ENCODE measurements around the gene SPSB2.
A peak's percentile ranks its signal among the peaks of the same experiment; 100 is the strongest.

Gene SPSB2

DNA sequence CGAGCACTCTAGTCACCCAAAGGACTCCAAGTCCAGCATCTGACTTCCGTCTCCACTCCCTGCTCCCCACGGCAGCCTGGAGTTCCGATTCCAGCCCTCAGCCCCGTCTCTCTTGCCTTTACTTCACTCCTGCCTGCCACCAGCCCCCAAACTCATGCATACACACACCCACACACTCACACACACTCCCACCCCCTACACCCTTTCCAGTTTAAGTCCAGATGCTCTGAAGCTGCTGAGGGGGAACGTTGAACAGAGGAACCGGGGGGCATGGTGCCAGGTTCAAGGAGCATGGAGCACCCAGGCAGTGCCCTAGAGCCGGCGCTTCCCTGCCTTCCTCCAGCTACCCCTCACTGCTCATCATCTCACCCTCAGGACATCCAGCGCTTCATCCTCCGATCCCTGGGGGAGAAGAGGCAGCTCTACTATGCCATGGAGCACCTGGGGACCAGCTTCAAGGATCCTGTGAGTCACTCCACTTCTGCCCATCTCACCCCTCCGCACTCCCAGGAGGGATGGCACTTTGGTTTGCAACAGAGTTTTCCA, 41.6 kb downstream of the SPSB2 start:
- no peak for DNase-seq (ENCODE audit: low read depth in 2 of 2)

DNA sequence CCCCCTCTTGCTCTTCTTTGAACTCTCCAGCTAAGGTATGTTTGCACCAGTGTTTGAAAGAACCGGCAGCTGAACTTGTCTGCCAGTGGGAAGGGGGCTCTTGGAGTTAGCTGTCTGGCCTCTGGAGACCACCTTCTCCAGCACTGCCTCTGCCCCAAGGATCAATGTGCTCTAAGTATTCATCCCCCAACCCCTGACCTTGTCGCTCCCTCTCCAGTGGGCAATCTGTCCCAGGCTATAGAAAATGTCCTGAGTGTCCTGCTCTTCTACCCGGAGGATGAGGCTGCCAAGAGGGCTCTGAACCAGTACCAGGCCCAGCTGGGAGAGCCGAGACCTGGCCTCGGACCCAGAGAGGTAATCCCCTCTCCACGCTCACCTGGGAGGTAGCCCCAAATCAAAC, 42.1 kb downstream of the SPSB2 start:
- no peak for DNase-seq (ENCODE audit: low read depth in 2 of 2)

DNA sequence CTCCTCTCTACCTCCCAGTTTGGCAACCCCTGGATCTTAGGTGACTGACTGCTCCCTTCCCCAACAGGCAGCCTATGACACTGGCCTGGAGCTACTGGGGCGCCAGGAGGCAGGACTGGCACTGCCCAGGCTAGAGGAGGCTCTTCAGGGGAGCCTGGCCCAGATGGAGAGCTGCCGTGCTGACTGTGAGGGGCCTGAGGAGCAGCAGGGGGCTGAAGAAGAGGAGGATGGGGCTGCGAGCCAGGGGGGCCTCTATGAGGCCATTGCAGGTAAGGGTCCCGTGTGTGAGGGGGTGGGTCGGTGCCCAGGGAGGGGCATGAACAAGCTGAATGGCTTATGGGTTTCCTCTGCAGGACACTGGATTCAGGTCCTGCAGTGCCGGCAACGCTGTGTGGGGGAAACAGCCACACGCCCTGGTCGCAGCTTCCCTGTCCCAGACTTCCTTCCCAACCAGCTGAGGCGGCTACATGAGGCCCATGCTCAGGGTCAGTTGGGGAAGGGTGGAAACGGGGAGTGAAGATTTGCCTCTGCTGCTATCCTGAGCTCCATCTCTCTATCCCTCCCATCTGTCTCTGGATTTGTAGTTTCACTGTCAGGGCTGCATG, 42.7 kb downstream of the SPSB2 start:
- DNase-seq (ENCODE audit: low read depth in 2 of 2) = no peak

DNA sequence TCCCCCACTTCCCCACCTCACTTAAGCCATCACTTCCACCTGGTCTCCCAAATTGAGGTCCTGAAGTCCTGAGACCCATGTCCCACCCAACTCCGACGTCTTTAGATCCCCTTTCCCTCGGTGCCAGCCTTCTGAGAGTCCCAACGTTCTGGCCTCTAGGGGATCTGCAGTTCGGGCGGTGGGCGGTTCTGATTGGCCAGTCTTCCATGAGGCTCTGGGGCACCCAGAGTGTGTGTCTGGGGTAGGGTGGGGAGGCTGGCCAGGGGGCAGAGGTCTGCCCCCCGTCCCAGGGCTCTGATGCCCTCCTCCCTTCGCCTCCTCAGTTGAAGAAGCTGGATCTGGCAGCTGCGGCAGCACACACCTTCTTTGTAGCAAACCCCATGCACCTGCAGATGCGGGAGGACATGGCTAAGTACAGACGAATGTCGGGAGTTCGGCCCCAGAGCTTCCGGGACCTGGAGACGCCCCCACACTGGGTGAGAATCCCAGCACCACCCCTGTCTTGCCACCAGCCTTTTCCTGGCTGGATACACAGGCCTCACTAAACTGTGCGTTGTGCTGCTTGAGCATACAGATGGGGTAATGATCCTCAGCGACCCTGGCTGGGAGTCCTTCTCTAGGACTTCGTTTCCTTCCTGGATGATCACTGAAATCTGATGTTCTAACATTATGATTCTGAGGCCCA, 43.4 kb downstream of the SPSB2 start:
- no peak for DNase-seq (ENCODE audit: low read depth in 2 of 2)

DNA sequence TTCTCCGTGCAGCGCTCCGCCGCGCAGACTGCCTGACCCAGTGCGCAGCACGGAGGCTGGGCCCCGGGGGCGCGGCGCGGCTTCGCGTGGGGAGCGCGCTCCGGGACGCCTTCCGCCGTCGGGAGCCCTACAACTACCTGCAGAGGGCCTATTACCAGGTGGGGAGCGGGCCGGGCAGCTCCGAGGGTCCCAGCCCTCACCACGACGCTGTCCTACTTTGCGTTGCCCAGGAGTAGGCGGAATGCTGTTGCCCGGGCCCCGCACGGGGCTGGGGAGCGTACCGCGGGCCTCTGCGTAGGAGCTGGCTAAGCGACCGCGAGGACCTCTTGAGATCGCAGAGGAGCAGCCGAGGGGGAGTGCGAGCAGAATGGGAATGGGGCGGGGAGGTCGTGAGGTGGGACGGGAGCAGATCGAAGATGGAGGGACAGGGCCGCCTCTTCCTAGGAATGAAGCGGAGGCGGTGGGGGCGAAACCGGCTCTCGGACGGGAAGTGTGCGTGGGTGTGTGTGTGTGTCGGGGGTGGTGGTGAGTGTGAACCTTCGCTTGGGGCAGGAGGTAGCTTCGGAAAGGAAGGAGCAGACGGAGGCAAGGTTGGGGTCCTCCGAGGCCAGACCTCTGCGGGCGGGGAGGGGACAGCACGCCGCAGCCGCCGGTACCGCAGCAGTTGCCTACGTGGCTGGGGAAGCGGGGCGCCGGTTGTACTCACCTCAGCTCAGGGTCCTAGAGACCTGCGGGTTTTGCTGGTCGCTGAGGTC, 44.1 kb downstream of the SPSB2 start:
- DNase-seq (ENCODE audit: low read depth in 2 of 2) = no peak

DNA sequence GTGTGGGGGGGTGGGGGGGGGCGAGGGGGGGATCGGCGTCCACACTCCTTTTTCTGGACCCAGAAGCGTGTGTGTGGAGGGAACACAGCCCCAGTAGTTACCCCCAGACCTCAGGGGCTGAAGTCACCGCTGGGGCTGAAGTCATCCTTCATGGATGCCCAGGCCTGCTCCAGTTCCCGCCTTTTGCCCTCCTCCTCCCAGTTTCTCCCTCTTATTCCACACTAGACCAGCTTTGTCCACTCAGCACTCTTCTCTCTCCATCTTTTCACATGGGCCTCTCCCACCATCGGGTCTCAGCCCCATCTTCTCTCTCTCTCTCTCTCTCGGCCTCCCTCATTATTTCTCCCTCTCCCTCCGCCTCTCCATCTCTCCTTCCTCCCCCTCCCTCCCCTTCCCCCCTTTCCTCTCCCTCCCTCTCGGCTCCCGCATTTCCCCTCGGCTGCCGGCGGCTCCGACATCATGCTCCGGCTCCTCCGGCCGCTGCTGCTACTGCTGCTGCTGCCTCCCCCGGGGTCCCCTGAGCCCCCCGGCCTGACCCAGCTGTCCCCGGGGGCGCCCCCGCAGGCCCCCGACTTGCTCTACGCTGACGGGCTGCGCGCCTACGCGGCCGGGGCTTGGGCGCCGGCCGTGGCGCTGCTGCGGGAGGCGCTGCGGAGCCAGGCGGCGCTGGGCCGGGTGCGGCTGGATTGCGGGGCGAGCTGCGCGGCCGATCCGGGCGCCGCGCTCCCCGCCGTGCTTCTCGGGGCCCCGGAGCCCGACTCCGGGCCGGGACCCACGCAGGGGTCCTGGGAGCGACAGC, 44.9 kb downstream of the SPSB2 start, which contains the start of gene P3H3:
P3H3 (plus strand) TSS at position 426 of the 799 bp plus-strand sequence; CDS start at position 460, 34 bp downstream.
- no peak for DNase-seq (ENCODE audit: low read depth in 2 of 2)

DNA sequence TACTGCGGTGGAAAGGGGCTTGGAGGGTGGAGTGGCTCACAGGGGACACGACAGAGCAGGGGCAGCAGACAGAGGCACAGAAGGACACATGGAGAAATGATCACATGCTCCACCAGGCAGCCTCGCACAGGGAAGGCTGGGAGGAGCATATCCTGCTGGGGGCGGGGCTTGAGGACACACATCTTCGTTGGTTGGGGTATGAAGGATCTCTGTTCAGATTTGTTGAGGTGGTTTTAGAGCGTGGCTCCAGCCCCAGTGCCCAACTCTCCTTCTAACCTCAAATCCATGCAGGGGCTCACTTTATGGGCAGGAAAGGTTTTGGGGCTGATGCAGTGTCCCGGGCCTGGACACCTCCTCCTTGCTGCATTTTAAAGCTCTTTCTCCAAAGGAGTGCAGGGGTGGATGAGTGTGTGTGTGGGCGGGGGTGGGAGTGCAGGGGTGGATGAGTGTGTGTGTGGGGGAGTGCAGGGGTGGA, 45.6 kb downstream of the SPSB2 start:
- DNase-seq (ENCODE audit: low read depth in 2 of 2) = peak in 1 of 2 donors; percentile 11

DNA sequence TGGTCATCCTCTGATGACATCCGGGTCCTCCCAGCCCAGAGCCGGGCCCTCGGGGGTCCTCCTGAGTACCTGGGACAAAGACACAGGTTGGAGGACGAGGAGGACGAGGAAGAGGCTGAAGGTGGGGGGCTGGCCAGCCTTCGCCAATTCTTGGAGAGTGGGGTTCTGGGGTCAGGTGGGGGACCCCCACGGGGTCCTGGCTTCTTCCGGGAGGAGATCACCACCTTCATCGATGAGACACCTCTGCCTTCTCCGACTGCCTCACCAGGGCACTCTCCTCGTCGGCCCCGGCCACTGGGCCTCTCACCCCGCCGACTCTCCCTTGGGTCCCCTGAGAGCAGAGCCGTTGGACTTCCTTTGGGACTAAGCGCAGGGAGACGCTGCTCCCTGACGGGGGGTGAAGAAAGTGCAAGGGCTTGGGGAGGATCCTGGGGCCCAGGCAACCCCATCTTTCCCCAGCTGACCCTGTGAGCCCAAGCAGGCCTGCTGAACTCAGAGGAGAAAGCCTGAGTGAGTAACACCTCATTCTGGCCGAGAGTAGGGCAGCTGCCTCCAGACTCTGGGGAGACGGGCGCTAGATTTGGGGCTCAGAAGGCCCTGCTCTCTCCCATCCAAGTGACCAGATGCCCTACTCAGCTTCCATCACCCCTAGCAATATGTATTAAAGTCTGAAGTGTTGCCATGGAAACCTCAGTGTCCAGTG, 46.2 kb downstream of the SPSB2 start:
- DNase-seq (ENCODE audit: low read depth in 2 of 2) = no peak

DNA sequence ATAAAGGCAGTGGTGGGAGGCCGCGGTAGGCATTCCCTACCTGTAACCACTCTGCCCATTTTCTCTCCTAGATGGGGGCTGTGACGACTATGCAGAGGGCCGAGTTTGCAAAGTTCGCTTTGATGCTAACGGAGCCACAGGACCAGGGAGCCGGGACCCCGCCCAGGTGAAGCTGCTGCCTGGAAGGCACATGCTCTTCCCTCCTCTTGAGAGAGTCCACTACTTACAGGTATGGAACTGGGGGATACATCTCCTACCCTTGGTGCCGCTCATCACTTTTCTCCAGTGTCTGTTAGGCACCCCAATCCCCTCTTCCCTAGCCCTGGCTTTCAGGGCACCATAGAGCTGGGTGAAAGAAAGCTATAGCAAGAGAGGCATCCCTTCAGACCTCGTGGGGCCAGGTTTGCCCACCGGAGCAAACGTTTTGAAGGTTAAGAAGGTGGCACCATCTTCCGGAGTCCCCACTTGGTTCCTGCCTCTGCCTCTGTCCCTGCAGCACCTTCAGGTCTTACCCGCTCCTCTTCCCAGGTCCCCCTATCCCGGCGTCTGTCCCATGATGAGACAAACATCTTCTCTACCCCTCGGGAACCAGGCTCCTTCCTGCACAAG, 46.9 kb downstream of the SPSB2 start:
- DNase-seq (ENCODE audit: low read depth in 2 of 2) = no peak

DNA sequence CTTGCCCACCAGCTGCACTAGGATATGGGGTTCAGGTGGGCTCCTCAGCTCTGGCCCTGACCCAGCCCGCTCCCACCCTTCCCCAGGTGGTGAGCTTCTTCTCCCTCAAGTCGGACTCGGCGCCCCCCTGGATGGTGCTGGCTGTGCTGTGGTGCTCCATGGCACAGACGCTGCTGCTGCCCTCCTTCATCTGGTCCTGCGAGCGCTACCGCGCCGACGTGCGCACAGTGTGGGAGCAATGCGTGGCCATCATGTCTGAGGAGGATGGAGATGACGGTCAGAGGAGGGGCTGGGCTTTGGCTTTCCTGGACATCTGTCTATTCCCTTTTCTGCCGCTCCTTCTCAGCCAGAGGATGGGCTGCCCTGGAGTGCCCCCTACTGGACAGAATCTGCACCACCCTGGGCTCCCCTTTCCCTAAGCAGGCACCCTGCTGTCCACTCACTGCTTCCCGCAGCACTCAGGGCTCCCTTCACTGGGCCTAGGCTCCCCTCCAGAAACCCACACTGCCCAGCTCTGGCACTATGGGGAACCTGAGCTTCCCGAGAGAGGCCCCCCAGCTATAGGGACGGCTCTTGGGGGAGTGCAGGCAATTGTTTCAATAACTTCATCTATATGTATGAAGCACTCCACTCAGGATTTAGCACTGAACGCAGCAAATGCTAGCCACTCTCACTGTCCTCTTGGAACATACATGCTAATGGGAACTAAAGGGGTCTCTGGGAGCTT, 47.5 kb downstream of the SPSB2 start:
- peak; percentile 40 to 50 for DNase-seq (ENCODE audit: low read depth in 2 of 2)

DNA sequence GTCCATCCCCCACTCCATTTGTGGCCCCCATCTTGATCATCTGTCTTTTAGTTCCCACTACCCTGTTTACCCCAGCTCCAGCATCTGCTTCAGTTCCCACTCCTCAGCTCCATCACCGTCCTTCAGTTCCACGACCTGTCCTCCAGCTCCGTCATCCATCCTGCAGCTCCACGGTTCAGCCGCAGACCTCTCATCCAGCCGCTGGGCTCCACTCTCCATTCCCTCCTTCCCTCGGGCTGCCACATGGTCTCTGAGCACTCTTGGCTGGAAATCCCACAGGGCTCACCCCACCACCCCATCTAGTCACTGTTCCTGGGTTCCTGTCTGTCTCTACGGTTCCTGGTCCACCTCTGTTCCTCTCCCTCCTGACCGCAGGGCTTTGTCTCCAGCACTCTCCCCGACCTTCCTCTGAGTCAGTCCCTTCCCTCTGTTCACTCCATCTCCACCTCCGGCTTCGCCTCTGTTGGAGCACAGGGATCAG, 48.2 kb downstream of the SPSB2 start:
- DNase-seq (ENCODE audit: low read depth in 2 of 2) = no peak

DNA sequence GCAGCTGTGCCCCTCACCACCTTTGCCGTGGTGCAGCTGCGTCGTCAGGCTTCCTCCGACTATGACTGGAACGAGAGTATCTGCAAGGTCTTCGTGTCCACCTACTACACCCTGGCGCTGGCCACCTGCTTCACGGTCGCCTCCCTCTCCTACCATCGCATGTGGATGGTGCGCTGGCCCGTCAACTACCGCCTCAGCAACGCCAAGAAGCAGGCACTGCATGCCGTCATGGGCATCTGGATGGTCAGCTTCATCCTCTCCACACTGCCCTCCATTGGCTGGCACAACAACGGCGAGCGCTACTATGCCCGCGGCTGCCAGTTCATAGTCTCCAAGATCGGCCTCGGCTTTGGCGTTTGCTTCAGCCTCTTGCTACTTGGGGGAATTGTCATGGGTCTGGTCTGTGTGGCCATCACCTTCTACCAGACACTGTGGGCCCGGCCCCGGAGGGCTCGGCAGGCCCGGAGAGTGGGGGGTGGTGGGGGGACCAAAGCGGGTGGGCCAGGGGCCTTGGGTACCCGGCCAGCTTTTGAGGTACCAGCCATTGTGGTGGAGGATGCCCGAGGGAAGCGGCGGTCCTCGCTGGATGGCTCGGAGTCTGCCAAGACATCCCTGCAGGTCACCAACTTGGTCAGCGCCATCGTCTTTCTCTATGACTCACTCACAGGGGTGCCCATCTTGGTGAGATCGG, 48.9 kb downstream of the SPSB2 start:
- no peak for DNase-seq (ENCODE audit: low read depth in 2 of 2)

DNA sequence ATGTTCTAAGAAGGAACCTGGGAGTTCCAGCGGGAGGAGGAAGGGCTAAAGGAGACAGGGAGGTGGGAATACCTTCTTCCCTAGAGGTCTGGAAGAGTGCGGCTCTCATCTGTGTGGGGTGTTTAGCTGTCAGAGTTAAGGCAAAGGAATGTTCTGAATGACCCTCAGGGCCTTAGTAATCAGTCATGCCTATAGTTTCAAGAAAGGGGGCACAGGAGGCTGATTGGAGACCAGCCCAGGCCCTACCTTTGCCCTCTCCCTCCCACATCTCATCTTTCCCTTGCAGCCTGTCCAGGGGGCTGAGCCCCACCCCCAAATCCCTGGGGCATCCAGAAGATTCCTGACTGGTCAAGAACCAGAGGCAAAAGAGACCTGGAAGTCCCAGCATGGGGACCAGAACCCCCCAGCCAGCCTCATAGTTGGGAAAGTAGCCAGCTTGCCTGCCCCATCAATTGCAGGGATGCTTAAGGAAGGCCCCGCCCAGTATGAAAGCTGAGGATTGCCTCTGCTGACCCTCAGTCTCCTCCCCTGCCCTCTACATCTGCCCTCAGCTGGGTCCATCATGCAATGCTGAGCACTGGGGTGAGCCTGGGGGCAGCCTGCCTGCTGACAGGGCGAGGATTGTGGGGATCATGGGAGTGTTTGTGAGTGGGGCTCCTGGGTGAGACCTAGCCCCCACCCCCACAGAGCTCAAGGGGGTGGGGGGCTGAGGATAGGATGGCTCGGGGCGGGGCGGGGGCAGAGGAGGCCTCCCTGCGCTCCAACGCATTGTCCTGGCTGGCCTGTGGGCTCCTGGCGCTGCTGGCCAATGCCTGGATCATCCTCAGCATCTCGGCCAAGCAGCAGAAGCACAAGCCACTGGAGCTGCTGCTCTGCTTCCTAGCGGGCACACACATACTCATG, 49.7 kb downstream of the SPSB2 start:
- no peak for DNase-seq (ENCODE audit: low read depth in 2 of 2)

DNA sequence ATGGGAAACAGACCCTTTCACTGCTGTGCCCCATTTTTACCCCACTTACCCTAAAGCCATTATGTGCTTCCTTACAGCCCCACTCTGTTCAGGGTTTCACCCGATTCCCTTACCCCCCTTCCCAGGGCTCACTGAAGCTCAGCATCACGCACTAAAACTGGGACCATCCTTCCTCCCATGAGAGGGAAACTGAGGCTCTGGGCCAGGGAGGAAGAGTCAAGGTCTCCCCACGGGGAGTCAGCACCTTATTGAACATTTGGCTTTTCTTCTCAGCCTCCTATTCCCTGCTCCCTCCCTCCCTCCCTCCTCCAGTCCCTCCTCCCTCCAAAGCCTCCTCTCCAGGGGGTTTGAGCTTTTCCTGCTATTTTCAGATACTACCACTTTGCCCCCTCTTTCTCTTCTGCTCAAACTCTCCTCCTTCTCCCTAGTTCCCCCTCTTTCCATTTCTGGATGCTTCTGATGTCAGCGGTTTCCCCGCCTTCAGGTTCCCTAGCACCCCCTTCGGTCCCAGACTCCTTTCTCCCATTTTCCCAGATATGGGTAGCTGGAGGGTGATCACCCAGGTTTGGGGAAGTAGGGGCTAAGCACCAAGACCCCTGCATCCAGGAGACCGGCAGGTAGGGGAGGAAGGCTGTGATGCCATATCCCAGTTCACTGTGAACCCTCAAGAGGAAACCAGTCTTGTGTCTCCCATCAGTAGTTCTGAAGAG, 50.5 kb downstream of the SPSB2 start:
- no peak for DNase-seq (ENCODE audit: low read depth in 2 of 2)

DNA sequence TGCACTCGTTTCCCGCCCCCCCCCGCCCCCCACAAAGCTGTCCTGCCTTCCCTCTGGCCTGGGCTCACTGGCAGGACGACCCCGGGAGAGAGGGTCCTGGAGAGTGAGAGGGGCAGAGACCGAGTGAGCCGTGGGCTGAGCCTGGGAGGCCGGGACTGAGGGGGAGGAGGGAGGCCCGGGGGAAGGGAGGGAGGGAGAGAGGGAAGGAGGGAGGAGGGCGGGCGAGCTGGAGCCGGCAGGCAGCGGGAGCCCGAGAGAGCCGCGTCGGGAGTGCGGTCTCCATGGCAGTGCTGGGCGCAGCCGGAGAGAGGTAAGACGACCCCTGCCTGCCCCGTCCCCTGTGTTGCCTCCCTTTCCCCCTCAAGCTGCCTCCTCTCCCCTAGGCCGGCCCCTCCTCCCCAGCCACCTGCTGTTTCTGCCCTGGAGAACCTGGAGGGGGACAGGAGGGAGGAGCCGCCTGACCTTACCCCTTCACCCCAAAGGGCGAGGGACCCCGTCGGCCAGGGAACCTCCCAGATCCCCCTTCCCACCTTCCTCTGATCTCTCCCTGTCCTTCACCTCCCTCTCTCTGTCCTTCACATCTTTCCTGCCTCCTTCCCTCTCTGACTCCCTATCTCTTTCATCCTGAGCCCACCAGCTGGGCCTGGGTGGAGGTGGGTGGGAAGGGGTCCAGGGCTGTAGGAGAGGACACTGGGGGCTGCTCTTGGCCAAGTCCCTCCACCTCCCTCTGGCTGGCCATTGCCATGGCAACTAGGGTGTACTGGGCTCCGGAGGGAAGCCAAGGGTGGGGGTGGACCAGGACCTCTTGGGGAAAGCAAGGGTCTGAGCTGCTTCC, 51.3 kb downstream of the SPSB2 start, which contains the start of gene GPR162:
GPR162 (plus strand) TSS at position 231 of the 835 bp plus-strand sequence. CDS start 2,078 bp downstream, outside the sequence.
- DNase-seq (ENCODE audit: low read depth in 2 of 2) = no peak

Data from stimulated activated CD8-positive, alpha-beta memory T cell treated with anti-CD3 and anti-CD28 coated beads, Interleukin-15, amount 100 ng/mL, for 4 hours (primary cell).